22Rv1 (cell line): ENCODE data around the gene SLIT1.

Source experiments
- H3K27ac ChIP-seq: fragments of 450-650 bp; 2 replicates; pipeline ENCODE4 v1.5.1; 2017
- ZFX ChIP-seq: fragments of 450-650 bp; IDR thresholded peaks from 2 replicates; pipeline ENCODE4 v1.6.1; 2017; ENCODE audit warnings: antibody characterized with exemption, borderline replicate concordance
- TF ChIP-seq, protein P1 (sequence below): fragments of 450-650 bp; IDR thresholded peaks from 2 replicates; pipeline ENCODE4 v1.5.1; 2017; ENCODE audit warnings: mild to moderate bottlenecking

The SLIT1 gene

DNA sequence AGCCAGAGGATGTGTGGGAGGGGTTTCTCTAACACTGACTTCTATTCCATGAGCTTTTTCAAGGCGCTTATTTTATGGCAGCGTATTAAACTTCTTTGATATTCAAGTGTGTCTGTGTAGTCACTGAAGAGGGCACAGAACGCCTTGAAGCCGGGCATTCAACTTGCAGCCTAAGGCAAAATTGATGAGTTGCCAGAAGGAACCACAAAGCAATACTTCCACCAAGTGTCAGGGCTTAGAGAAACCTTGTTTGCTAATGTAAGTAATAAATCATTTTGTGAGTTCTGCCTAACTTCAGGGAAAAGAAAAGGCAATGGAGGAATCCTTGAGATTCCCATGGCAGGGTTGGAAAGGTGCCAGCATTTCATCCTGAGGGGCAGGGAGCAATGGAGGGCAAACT is 189.9 kb downstream of the SLIT1 start:
- no peak overlapping the region for H3K27ac ChIP-seq
- TF ChIP-seq ZFX, result no peak
- TF ChIP-seq, protein P1, sequence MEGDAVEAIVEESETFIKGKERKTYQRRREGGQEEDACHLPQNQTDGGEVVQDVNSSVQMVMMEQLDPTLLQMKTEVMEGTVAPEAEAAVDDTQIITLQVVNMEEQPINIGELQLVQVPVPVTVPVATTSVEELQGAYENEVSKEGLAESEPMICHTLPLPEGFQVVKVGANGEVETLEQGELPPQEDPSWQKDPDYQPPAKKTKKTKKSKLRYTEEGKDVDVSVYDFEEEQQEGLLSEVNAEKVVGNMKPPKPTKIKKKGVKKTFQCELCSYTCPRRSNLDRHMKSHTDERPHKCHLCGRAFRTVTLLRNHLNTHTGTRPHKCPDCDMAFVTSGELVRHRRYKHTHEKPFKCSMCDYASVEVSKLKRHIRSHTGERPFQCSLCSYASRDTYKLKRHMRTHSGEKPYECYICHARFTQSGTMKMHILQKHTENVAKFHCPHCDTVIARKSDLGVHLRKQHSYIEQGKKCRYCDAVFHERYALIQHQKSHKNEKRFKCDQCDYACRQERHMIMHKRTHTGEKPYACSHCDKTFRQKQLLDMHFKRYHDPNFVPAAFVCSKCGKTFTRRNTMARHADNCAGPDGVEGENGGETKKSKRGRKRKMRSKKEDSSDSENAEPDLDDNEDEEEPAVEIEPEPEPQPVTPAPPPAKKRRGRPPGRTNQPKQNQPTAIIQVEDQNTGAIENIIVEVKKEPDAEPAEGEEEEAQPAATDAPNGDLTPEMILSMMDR, result no peak

DNA sequence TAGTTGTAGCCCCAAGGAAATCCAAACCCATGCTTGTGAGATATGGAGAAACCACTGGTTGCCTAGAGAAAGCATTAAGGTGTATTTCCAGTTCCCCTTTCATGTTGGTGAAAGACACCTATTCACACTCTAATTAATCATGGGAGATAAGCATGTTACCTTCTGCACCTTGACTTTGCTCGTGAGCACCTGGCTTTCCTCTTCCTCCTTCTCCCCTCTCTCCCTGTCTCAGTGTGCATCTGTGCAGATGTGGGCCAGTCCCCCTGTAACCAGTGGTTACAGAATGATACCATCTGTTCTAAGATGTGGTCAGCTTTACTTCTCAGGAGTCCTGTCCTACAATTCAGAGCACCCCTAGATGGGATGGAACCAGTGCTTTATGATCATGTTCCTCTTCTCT is 193.0 kb downstream of the SLIT1 start:
- no peak overlapping the region for H3K27ac ChIP-seq
- no peak for TF ChIP-seq ZFX
- TF ChIP-seq, protein P1, result no peak

DNA sequence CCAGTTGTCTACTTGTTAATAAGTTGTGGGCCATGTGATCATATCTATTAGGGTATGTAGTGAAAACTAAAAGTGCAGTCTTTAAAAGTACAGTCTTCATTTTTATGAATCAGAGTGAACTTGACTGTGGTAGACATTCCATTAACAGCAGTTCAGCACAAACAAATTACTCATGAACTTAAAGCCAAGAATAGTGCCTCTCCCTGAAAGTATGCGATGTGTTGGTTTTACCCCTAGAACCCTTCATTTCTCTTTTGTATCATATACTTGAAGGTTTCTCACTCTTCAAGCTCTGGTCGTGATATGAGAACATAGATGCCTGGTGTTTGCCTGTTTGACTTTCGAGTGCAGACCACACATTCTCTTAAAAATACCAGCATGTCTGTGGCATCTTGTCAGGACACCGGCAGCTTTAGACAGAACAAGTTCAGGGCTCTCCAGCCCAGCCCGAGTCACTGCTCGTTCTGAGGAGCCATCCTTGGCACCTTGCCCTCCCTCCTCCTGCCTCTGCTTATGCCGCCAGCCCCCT is 194.4 kb downstream of the SLIT1 start:
- TF ChIP-seq, protein P1, result no peak
- no peak for TF ChIP-seq ZFX

DNA sequence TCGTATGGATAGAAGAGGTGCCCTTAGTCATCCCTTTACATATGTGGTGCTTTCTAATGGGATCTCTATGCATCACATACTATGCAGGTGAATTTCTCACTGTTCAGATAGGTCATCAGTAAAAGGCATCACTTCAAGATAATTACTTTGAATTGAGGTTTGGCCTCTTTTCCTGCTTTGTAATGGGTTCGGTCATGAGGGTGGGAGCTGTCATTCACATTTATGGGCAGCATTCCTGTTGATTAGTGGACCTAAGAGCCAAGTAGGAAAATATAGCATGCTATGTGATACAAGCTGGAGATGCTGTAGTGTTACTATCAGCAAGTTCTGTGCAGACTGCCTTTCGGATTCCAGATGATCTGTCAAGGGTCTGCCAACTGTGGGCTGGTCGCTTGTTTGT is 197.3 kb downstream of the SLIT1 start:
- H3K27ac ChIP-seq, result no peak overlapping the region
- TF ChIP-seq, protein P1, result no peak
- no peak for TF ChIP-seq ZFX

More for the DNA sequence above, 194.4 kb downstream of the SLIT1 start:
- H3K27ac ChIP-seq, result no peak overlapping the region

DNA sequence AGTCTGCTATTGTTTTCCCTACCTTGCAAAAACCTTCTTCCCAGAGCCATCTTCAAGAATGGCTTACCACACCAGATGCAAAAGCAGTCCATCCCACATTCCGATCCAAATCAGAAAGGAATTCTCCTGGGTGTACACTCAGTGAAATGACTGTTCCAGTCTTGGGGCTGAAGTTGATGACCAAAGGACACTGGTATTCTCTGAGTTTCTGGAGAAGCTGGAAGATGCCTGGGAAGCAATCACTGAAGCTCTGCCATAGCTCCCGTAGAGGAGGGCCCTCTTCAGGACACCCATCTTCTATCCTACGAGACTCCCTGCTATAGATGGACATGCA is 197.9 kb downstream of the SLIT1 start:
- no peak for TF ChIP-seq ZFX
- TF ChIP-seq, protein P1, result no peak
- H3K27ac ChIP-seq, result no peak overlapping the region

DNA sequence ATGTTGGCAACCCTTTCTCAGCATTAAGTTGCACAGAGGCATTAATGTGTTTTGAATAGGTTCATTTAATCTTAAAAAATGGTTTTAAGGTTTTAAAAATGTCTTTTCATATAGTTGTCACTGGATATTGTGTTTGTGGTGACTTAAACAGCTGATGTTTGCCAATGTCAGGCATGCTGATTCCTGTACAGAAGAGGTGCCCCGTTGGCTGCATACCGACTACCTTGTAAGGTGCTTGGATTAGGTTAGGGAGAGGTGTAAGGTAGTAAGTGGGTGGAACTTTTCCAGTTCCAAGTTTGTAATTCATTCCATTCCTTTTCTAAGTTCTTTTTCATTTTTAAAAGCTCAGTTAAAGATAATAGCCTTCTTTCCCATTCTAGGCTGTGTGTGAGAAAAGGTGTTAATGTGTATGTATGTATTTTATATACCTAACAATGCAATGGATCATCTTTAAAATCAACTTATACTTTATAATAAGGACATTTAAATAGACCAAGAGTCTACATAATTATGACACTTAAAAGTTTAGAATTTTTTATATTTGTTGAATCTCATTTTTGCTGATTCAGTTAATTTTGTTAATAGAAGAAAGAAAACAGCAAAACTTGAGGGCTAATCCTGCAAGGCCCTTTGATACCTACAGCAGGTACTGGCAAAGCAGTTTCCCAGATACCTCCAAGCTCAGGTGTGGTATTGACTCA is 198.5 kb downstream of the SLIT1 start:
- no peak overlapping the region for H3K27ac ChIP-seq

DNA sequence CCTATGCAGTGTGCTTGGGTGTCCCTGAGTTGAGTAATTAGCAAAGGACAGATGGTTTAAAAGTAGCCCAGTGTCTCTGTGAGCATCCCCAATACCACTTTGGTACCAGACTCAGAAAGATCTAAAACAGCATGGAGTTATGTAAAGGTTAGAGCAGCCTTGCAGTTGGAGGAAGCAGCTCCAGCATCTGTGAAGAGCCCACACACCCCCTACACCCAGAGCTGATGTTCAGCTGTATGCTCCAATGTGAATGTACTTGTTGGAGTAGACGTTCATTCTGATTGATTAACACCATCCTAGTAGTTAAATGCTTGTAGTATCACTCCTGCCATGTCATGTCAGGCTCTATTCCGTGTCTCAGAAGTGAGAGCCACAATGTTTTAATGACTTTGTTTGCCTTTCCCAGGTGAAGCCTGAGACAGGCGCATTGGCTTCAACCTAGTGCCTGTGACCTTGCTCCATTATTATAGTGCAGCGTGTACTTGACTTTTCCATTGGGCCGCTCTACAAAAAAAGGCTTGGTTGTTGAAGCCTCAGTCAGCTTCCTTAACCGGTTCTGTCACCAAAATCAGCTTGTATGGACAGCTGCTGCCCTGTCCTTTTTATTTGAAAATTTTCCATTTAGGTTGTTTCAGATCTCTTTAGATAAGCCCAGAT is 199.4 kb downstream of the SLIT1 start:
- no peak for TF ChIP-seq ZFX
- TF ChIP-seq, protein P1, result no peak
- no peak overlapping the region for H3K27ac ChIP-seq

More for the DNA sequence above, 198.5 kb downstream of the SLIT1 start:
- TF ChIP-seq, protein P1, result no peak
- TF ChIP-seq ZFX, result no peak
